Activated CD8-positive, alpha-beta memory T cell treated with anti-CD3 and anti-CD28 coated beads, Interleukin-2, amount 10 ng/mL, durations not matched to agents 7 days and 5 days (primary cell): ENCODE data around the gene KIF4A. TPM values are rescaled to one million over a fixed set of nuclear protein-coding genes. Genes with fewer than 3 reads are reported as not detected.
"Not testable (repeated sequence)": the region's sequence is repeated elsewhere in the genome, so short reads cannot be mapped to it uniquely, and the experiment has no call there.

Source experiments
- ATAC-seq: fragments of 150-1000 bp; cut with Tn5 transposase; one replicate; pipeline ENCODE4 v1.10.0; 2021; ENCODE audit warnings: moderate library complexity
- CTCF ChIA-PET: fragments of 350-600 bp; sonication (Branson Sonifier 250); formaldehyde crosslinking; loops from one replicate; lab custom pipeline; 2021; ENCODE audit warnings: antibody characterized with exemption; lab: Charles Lee
- DNase-seq: peaks from one replicate; pipeline ENCODE4 v3.0.0-alpha.2; 2020
- H3K27ac Mint-ChIP-seq: one replicate; pipeline ENCODE4 v1.8.0; 2021; ENCODE audit warnings: mild to moderate bottlenecking, mixed read lengths
- H3K27me3 Mint-ChIP-seq: one replicate; pipeline ENCODE4 v1.8.0; 2021; ENCODE audit warnings: mixed read lengths
- H3K36me3 Mint-ChIP-seq: one replicate; pipeline ENCODE4 v1.8.0; 2021; ENCODE audit warnings: mild to moderate bottlenecking, mixed read lengths
- H3K4me1 Mint-ChIP-seq: one replicate; pipeline ENCODE4 v1.8.0; 2021; ENCODE audit warnings: mixed read lengths
- H3K4me3 Mint-ChIP-seq: one replicate; pipeline ENCODE4 v1.8.0; 2021; ENCODE audit warnings: mild to moderate bottlenecking, moderate library complexity, mixed read lengths
- H3K9me3 Mint-ChIP-seq: one replicate; pipeline ENCODE4 v1.8.0; 2022; ENCODE audit warnings: low read depth, mixed read lengths
- total RNA-seq, 2 experiments: library from RNA; stranded (reverse); gene quantifications; one replicate each; pipeline ENCODE4 v1.2.3, GENCODE V29; 2021

The KIF4A gene
- total RNA-seq, 2 experiments from 2014 or later, result 41.0 to 44.7 TPM

GRCh38 chrX:70313503-70313902 is 23.6 kb downstream of the KIF4A start:
- H3K4me1 Mint-ChIP-seq, result no peaks in the 10 kb centered on the region
- no peak overlapping the region for H3K27ac Mint-ChIP-seq
- no peak for DNase-seq
- no peak overlapping the region for H3K4me3 Mint-ChIP-seq
- peaks cover 33% of the 10 kb centered on the region for H3K36me3 Mint-ChIP-seq
- no peak for ATAC-seq
- CTCF ChIA-PET, result no interaction called here
- no peaks in the 10 kb centered on the region for H3K27me3 Mint-ChIP-seq
- H3K9me3 Mint-ChIP-seq, result no peaks in the 10 kb centered on the region

DNA sequence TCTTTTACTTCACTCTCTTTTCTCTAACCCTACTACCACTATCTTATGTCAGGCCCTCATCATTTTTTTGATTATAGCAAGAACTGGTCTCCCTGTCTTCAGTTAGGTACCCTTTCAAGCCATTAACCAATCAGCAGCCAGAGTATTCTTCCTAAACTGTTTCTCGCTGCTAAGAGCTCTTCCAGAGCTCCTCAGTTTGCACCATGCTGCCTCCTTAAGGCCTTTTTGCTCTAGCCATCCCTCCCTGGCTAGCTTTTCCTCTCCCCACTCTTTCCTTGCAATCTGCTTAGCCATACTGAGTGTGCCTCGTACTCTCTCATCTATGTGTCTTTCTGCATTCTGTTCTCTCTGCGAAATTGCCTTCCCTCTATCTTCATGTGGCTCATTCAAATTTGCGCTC is 32.9 kb downstream of the KIF4A start:
- CTCF ChIA-PET, result no interaction called here
- H3K27me3 Mint-ChIP-seq, result no peaks in the 10 kb centered on the region
- H3K27ac Mint-ChIP-seq, result no peak overlapping the region
- ATAC-seq (no peak), DNase-seq (no peak)
- H3K4me3 Mint-ChIP-seq, result no peak overlapping the region
- peaks cover 12% of the 10 kb centered on the region for H3K36me3 Mint-ChIP-seq
- no peaks in the 10 kb centered on the region for H3K4me1 Mint-ChIP-seq
- no peaks in the 10 kb centered on the region for H3K9me3 Mint-ChIP-seq

DNA sequence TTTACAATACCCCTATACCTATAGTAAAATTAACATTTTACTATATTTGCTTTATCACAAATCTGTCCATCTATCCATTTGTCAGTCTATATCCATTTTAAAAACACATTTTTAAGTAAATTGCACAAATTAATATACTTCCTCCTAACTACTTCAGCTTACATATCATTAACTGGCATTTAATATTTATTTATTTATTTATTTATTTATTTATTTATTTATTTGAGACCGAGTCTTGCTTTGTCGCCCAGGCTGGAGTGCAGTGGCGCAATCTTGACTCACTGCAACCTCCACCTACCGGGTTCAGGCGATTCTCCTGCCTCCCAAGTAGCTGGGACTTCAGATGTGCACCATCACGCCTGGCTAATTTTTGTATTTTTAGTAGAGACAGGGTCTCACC is 33.7 kb downstream of the KIF4A start:
- H3K36me3 Mint-ChIP-seq, result peaks cover 13% of the 10 kb centered on the region
- H3K4me1 Mint-ChIP-seq, CTCF ChIA-PET: not testable (repeated sequence)

GRCh38 chrX:70324326-70324725 is 34.4 kb downstream of the KIF4A start:
- ATAC-seq (no peak), DNase-seq (no peak)
- CTCF ChIA-PET, result no interaction called here
- Mint-ChIP-seq H3K27me3 (no peaks in the 10 kb centered on the region), H3K4me1 (no peaks in the 10 kb centered on the region), H3K36me3 (peaks cover 13% of the 10 kb centered on the region), H3K4me3 (no peak overlapping the region), H3K27ac (no peak overlapping the region), H3K9me3 (no peaks in the 10 kb centered on the region)

More for the DNA sequence above, 33.7 kb downstream of the KIF4A start:
- H3K27me3 Mint-ChIP-seq, DNase-seq, H3K9me3 Mint-ChIP-seq, H3K27ac Mint-ChIP-seq, ATAC-seq, H3K4me3 Mint-ChIP-seq: not testable (repeated sequence)

- H3K27ac Mint-ChIP-seq, result no peak overlapping the region
Observed at GRCh38 chrX:70331161-70331560, 41.3 kb downstream of the KIF4A start.

DNA sequence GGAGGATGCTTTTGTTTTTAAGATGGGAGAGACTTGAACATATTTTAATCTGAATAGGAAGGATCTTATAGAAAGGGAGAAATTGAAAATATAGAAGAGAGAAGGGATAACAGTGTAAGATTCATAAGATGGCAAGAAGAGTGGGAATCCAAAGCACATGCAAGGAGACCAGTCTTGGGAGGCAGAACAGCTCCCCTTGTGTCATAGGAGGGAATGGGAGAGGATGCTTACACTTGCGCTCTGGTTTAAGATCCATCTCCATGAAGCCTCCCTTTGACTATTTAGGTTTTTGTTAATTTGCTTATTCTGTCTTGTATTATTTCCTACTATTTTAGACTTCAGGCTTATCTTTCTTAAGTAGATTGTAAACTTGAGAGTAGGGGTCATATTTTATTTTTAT is 42.7 kb downstream of the KIF4A start:
- Mint-ChIP-seq H3K27ac (no peak overlapping the region), H3K9me3 (no peaks in the 10 kb centered on the region), H3K4me3 (no peak overlapping the region), H3K27me3 (no peaks in the 10 kb centered on the region), H3K36me3 (peaks cover 39% of the 10 kb centered on the region), H3K4me1 (peaks cover 20% of the 10 kb centered on the region)
- DNase-seq, result no peak
- CTCF ChIA-PET, result no interaction called here
- ATAC-seq, result no peak

More at GRCh38 chrX:70331161-70331560, 41.3 kb downstream of the KIF4A start:
- H3K9me3 Mint-ChIP-seq, result no peaks in the 10 kb centered on the region
- no peak overlapping the region for H3K4me3 Mint-ChIP-seq
- H3K27me3 Mint-ChIP-seq, result no peaks in the 10 kb centered on the region
- DNase-seq (no peak), ATAC-seq (no peak)
- CTCF ChIA-PET, result no interaction called here
- peaks cover 35% of the 10 kb centered on the region for H3K36me3 Mint-ChIP-seq
- H3K4me1 Mint-ChIP-seq, result peaks cover 7% of the 10 kb centered on the region

- ATAC-seq (peak; percentile 94), DNase-seq (peak; percentile 38)
Observed at GRCh38 chrX:70336767-70337166, 46.9 kb downstream of the KIF4A start.

GRCh38 chrX:70338290-70338689 is 48.4 kb downstream of the KIF4A start:
- ATAC-seq (no peak), DNase-seq (no peak)
- Mint-ChIP-seq H3K4me1 (peaks cover 22% of the 10 kb centered on the region), H3K9me3 (no peaks in the 10 kb centered on the region), H3K27me3 (no peaks in the 10 kb centered on the region), H3K36me3 (peaks cover 36% of the 10 kb centered on the region), H3K27ac (no peak overlapping the region), H3K4me3 (no peak overlapping the region)
- CTCF ChIA-PET, result no interaction called here

More at GRCh38 chrX:70336767-70337166, 46.9 kb downstream of the KIF4A start:
- H3K9me3 Mint-ChIP-seq, result no peaks in the 10 kb centered on the region
- H3K4me3 Mint-ChIP-seq, result no peak overlapping the region
- H3K36me3 Mint-ChIP-seq, result peaks cover 38% of the 10 kb centered on the region
- peak overlapping the region; percentile 15 for H3K27ac Mint-ChIP-seq
- CTCF ChIA-PET, result no interaction called here
- peaks cover 22% of the 10 kb centered on the region for H3K4me1 Mint-ChIP-seq
- no peaks in the 10 kb centered on the region for H3K27me3 Mint-ChIP-seq

DNA sequence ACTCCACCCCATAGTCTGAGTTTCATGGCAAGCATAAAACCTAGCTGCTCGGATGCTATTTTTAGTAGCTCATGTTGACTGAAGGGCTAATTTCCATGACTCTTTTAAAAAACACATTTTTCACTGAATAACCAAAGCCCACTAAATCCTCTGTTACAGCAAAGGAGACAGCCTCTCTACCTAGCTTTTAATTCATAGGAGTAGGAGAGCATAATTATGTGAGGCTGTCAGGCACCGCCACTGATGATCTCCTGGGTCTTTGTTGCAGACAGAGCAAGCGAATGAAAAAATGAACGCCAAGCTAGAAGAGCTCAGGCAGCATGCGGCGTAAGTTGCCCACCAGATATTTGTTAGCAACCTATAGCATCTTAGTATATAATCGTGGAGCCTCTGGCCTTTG is 53.5 kb downstream of the KIF4A start:
- H3K36me3 Mint-ChIP-seq, result peaks cover 47% of the 10 kb centered on the region
- H3K9me3 Mint-ChIP-seq, result no peaks in the 10 kb centered on the region
- no peaks in the 10 kb centered on the region for H3K4me1 Mint-ChIP-seq
- ATAC-seq, result no peak
- CTCF ChIA-PET, result no interaction called here
- H3K27me3 Mint-ChIP-seq, result no peaks in the 10 kb centered on the region
- no peak for DNase-seq
- H3K27ac Mint-ChIP-seq, result no peak overlapping the region
- H3K4me3 Mint-ChIP-seq, result no peak overlapping the region

GRCh38 chrX:70346418-70347070 is 56.6 kb downstream of the KIF4A start:
- no peak overlapping the region for H3K27ac Mint-ChIP-seq
- H3K4me3 Mint-ChIP-seq, result no peak overlapping the region
- no peaks in the 10 kb centered on the region for H3K4me1 Mint-ChIP-seq
- H3K9me3 Mint-ChIP-seq, result no peaks in the 10 kb centered on the region
- peaks cover 56% of the 10 kb centered on the region for H3K36me3 Mint-ChIP-seq
- CTCF ChIA-PET, result no interaction called here
- ATAC-seq, result no peak
- H3K27me3 Mint-ChIP-seq, result no peaks in the 10 kb centered on the region
- DNase-seq, result no peak

DNA sequence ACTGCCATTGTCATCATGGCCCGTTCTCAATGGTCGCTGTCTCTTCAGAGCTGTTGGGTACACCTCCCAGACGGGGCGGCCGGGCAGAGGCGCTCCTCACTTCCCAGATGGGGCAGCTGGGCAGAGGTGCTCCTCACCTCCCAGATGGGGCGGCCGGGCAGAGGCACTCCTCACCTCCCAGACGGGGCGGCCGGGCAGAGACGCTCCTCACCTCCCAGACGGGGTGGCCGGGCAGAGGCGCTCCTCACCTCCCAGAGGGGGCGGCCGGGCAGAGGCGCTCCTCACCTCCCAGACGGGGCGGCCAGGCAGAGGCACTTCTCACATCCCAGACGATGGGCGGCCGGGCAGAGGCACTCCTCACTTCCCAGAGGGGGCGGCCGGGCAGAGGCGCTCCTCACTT is 58.9 kb downstream of the KIF4A start:
- CTCF ChIA-PET, H3K9me3 Mint-ChIP-seq, H3K27ac Mint-ChIP-seq, H3K4me3 Mint-ChIP-seq, ATAC-seq, H3K27me3 Mint-ChIP-seq, H3K4me1 Mint-ChIP-seq, DNase-seq: not testable (repeated sequence)
- peaks cover 59% of the 10 kb centered on the region for H3K36me3 Mint-ChIP-seq

GRCh38 chrX:70349367-70350125 is 59.6 kb downstream of the KIF4A start:
- H3K4me1 Mint-ChIP-seq, DNase-seq, H3K4me3 Mint-ChIP-seq, H3K9me3 Mint-ChIP-seq, H3K27me3 Mint-ChIP-seq, H3K27ac Mint-ChIP-seq, ATAC-seq, CTCF ChIA-PET: not testable (repeated sequence)
- H3K36me3 Mint-ChIP-seq, result peaks cover 57% of the 10 kb centered on the region

DNA sequence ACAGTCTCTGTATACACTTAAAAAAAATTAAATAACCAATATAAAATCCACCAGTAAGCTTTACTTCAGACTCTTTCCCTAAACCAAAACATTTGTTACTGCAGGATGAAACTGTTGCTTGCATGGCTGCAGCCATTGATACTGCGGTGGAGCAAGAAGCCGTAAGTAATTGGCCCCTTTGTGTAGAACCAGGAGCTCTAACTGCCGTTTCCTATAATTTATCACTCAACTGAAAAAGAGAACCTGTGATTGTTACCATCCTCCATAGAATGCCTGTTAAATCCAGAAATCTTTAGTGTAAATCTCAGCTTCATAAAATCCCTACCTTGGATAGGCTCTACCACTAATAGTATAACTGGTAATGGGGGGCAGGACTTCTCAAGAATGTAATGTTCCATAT is 62.6 kb downstream of the KIF4A start:
- Mint-ChIP-seq H3K27ac (no peak overlapping the region), H3K27me3 (no peaks in the 10 kb centered on the region), H3K36me3 (peaks cover 43% of the 10 kb centered on the region), H3K4me1 (no peaks in the 10 kb centered on the region), H3K4me3 (no peak overlapping the region), H3K9me3 (no peaks in the 10 kb centered on the region)
- no peak for DNase-seq
- ATAC-seq, result no peak
- CTCF ChIA-PET, result no interaction called here

DNA sequence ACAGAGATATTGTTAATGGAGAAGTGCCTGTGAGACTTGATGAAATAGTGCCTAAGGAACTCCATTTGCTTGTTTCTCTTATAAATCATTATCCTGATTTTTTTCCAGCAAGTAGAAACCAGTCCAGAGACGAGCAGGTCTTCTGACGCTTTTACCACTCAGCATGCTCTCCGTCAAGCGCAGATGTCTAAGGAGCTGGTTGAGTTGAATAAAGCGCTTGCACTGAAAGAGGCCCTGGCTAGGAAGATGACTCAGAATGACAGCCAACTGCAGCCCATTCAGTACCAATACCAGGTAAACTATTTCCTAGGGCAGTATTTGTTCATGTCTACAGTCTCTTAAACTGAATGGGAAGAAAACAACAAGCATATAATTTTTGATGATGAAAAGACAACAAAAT is 63.6 kb downstream of the KIF4A start:
- Mint-ChIP-seq H3K27ac (no peak overlapping the region), H3K36me3 (peaks cover 43% of the 10 kb centered on the region), H3K4me1 (no peaks in the 10 kb centered on the region), H3K4me3 (no peak overlapping the region), H3K27me3 (no peaks in the 10 kb centered on the region), H3K9me3 (no peaks in the 10 kb centered on the region)
- no peak for ATAC-seq
- CTCF ChIA-PET, result no interaction called here
- no peak for DNase-seq
